Breast epithelium (tissue), 4 donors: ENCODE data around the gene CLDN6. TPM values are rescaled to one million over a fixed set of nuclear protein-coding genes. Genes with fewer than 3 reads are reported as not detected.

Source experiments
- DNase-seq, 2 donors: peaks; one replicate each; pipeline ENCODE4 v3.0.0-alpha.2; 2019; ENCODE audit warnings: low spot score in 2 of 2
- H3K27ac ChIP-seq, 2 donors: fragments of 200-600 bp; sonication (generic) in 1 of 2; one replicate each; pipeline ENCODE4 v1.5.1; 2016 to 2019; ENCODE audit warnings: mild to moderate bottlenecking in 1 of 2
- H3K27me3 ChIP-seq, 2 donors: fragments of 200-600 bp; sonication (generic) in 1 of 2; one replicate each; pipeline versions ENCODE4 v1.5.1 to v1.6.0; 2017 to 2019; ENCODE audit warnings: control low read depth in 1 of 2, mild to moderate bottlenecking in 1 of 2
- H3K36me3 ChIP-seq: fragments of 200-600 bp; one replicate; pipeline ENCODE4 v1.5.1; 2019
- H3K4me1 ChIP-seq, 2 donors: fragments of 200-600 bp; sonication (generic); one replicate each; pipeline ENCODE4 v1.5.1; 2016 to 2019; ENCODE audit warnings: control low read depth in 1 of 2
- H3K4me3 ChIP-seq, 3 donors: fragments of 200-600 bp; sonication (generic); 1 replicate in 2 of 3; 2 replicates in 1 of 3; pipeline ENCODE4 v1.5.1; 2016 to 2019; ENCODE audit warnings: mild to moderate bottlenecking in 3 of 3, moderate library complexity in 2 of 3
- H3K9me3 ChIP-seq, 2 donors: fragments of 200-600 bp; sonication (generic) in 1 of 2; one replicate each; pipeline ENCODE4 v1.5.1; 2016 to 2019; ENCODE audit warnings: control low read depth in 1 of 2
- CTCF ChIP-seq, 3 donors: fragments of 450-650 bp; IDR thresholded peaks; one replicate each; pipeline ENCODE4 v1.5.1; 2016 to 2017; ENCODE audit warnings: antibody characterized with exemption in 3 of 3, mild to moderate bottlenecking in 3 of 3, moderate library complexity in 3 of 3
- POLR2A ChIP-seq: fragments of 450-650 bp; IDR thresholded peaks from one replicate; pipeline ENCODE4 v1.6.1; 2016; ENCODE audit warnings: antibody characterized with exemption, mild to moderate bottlenecking, moderate library complexity
- POLR2AphosphoS5 ChIP-seq, 3 donors: sonication (generic); formaldehyde crosslinking; IDR thresholded peaks; one replicate each; pipeline ENCODE4 v1.6.1; 2017; ENCODE audit warnings: antibody characterized with exemption in 3 of 3
- intact Hi-C: fragments of 100-400 bp; cut with DNase I; formaldehyde crosslinking; loops from one replicate; pipeline ENCODE4 v1.15.1; 2023; ENCODE audit warnings: low total_unique reads
- total RNA-seq, 3 donors: library from RNA; depleted of rRNA; stranded (reverse); fragments of >200 nt; gene quantifications; one replicate each; pipeline ENCODE4 v1.1.0, GENCODE V29; 2016

CLDN6 gene
- total RNA-seq, 3 donors from 2014 or later = not detected

GRCh38 chr16:3063625-3064386, 45.8 kb upstream of the CLDN6 start:
- H3K27me3 ChIP-seq = no peaks in the 10 kb centered on the region
- intact Hi-C loops = no loop called here
- DNase-seq = no peak
- H3K4me1 ChIP-seq = no peaks in the 10 kb centered on the region
- H3K36me3 ChIP-seq = no peaks in the 10 kb centered on the region
- TF ChIP-seq POLR2A (no peak), POLR2AphosphoS5 (IDR thresholded peaks at IDR 0.05) (no peak)
- no peaks in the 10 kb centered on the region for H3K9me3 ChIP-seq
- no peak overlapping the region for H3K27ac ChIP-seq
- no peak overlapping the region for H3K4me3 ChIP-seq

- H3K9me3 ChIP-seq = no peaks in the 10 kb centered on the region
- H3K27me3 ChIP-seq = no peaks in the 10 kb centered on the region
- no peak for DNase-seq
- intact Hi-C loops = no loop called here
- no peaks in the 10 kb centered on the region for H3K4me1 ChIP-seq
- H3K36me3 ChIP-seq = no peaks in the 10 kb centered on the region
- H3K27ac ChIP-seq = no peak overlapping the region
- no peak overlapping the region for H3K4me3 ChIP-seq
- TF ChIP-seq POLR2AphosphoS5 (IDR thresholded peaks at IDR 0.05) = no peak
- TF ChIP-seq CTCF (IDR thresholded peaks at IDR 0.05) = no peak
- TF ChIP-seq POLR2A = no peak
Measured at GRCh38 chr16:3062553-3062952, 44.6 kb upstream of the CLDN6 start.

GRCh38 chr16:3060339-3061127, 42.5 kb upstream of the CLDN6 start:
- TF ChIP-seq POLR2A (no peak), CTCF (IDR thresholded peaks at IDR 0.05) (no peak), POLR2AphosphoS5 (IDR thresholded peaks at IDR 0.05) (no peak)
- peak overlapping the region in 1 of 2 donors; percentile 80 for H3K27ac ChIP-seq
- no peaks in the 10 kb centered on the region for H3K36me3 ChIP-seq
- H3K4me3 ChIP-seq = no peak overlapping the region
- H3K4me1 ChIP-seq = no peaks in the 10 kb centered on the region
- no peaks in the 10 kb centered on the region for H3K27me3 ChIP-seq
- intact Hi-C loops = no loop called here
- no peak for DNase-seq
- H3K9me3 ChIP-seq = no peaks in the 10 kb centered on the region

- Histone ChIP-seq H3K4me3 (peak overlapping the region; percentile 70 to 89 (median 75)), H3K9me3 (no peaks in the 10 kb centered on the region), H3K4me1 (no peaks in the 10 kb centered on the region), H3K27me3 (no peaks in the 10 kb centered on the region), H3K27ac (peak overlapping the region; percentile 75 to 80), H3K36me3 (no peaks in the 10 kb centered on the region)
- DNase-seq = no peak
- TF ChIP-seq POLR2AphosphoS5 (IDR thresholded peaks at IDR 0.05) (no peak), CTCF (IDR thresholded peaks at IDR 0.05) (no peak), POLR2A (no peak)
- intact Hi-C loops = loop anchor here (10.0 kb wide), 1 partner anchor 105 kb away; no protein-coding TSS in a partner anchor
Measured at GRCh38 chr16:3059723-3060242, 41.8 kb upstream of the CLDN6 start.

GRCh38 chr16:3059041-3059722, 41.2 kb upstream of the CLDN6 start:
- Histone ChIP-seq H3K27ac (peak overlapping the region; percentile 75 to 80), H3K27me3 (no peaks in the 10 kb centered on the region), H3K4me1 (no peaks in the 10 kb centered on the region), H3K4me3 (peak overlapping the region; percentile 70 to 89 (median 75)), H3K36me3 (no peaks in the 10 kb centered on the region), H3K9me3 (no peaks in the 10 kb centered on the region)
- intact Hi-C loops = loop anchor here (10.0 kb wide), 1 partner anchor 106 kb away; no protein-coding TSS in a partner anchor
- peak; percentile 77 to 83 for DNase-seq
- TF ChIP-seq CTCF (IDR thresholded peaks at IDR 0.05) (peak; percentile 55 to 97 (median 83)), POLR2AphosphoS5 (IDR thresholded peaks at IDR 0.05) (peak; percentile 49 to 69 (median 58)), POLR2A (no peak)
